Measurements from ENCODE around the gene ARHGEF7. TPM values are rescaled to one million over a fixed set of nuclear protein-coding genes. Genes with fewer than 3 reads are reported as not detected.

Gene ARHGEF7
- total RNA-seq, 1 donor from 2014 or later: 73.7 TPM

- Mint-ChIP-seq H3K4me3 (no peak overlapping the region), H3K9me3 (no peaks in the 10 kb centered on the region), H3K4me1 (ENCODE audit: low read depth) (peaks cover 10% of the 10 kb centered on the region), H3K27me3 (ENCODE audit: insufficient read depth) (peaks cover 77% of the 10 kb centered on the region), H3K36me3 (ENCODE audit: low read depth) (peaks cover 5% of the 10 kb centered on the region), H3K27ac (no peak overlapping the region)
- intact Hi-C loops (cut with micrococcal nuclease): no loop called here
- DNase-seq (ENCODE audit: low spot score): no peak
These were observed 1.7 kb downstream of the ARHGEF7 start for GRCh38 chr13:111116856-111117255.

- Mint-ChIP-seq H3K36me3 (ENCODE audit: low read depth) (peaks cover 5% of the 10 kb centered on the region), H3K4me1 (ENCODE audit: low read depth) (peaks cover 10% of the 10 kb centered on the region), H3K9me3 (no peaks in the 10 kb centered on the region), H3K27ac (no peak overlapping the region), H3K4me3 (no peak overlapping the region), H3K27me3 (ENCODE audit: insufficient read depth) (peaks cover 75% of the 10 kb centered on the region)
- no peak for DNase-seq (ENCODE audit: low spot score)
- intact Hi-C loops (cut with micrococcal nuclease): no loop called here
These were observed 2.2 kb downstream of the ARHGEF7 start for GRCh38 chr13:111117289-111117688.

GRCh38 chr13:111117961-111118360 lies 2.9 kb downstream of the ARHGEF7 start:
- H3K27ac Mint-ChIP-seq: no peak overlapping the region
- DNase-seq (ENCODE audit: low spot score): no peak
- no peak overlapping the region for H3K4me3 Mint-ChIP-seq
- H3K9me3 Mint-ChIP-seq: no peaks in the 10 kb centered on the region
- intact Hi-C loops (cut with micrococcal nuclease): no loop called here
- H3K4me1 Mint-ChIP-seq (ENCODE audit: low read depth): peaks cover 10% of the 10 kb centered on the region
- peaks cover 69% of the 10 kb centered on the region for H3K27me3 Mint-ChIP-seq (ENCODE audit: insufficient read depth)
- peaks cover 5% of the 10 kb centered on the region for H3K36me3 Mint-ChIP-seq (ENCODE audit: low read depth)

- Mint-ChIP-seq H3K27ac (no peak overlapping the region), H3K27me3 (ENCODE audit: insufficient read depth) (peaks cover 58% of the 10 kb centered on the region), H3K36me3 (ENCODE audit: low read depth) (peaks cover 5% of the 10 kb centered on the region), H3K9me3 (no peaks in the 10 kb centered on the region), H3K4me1 (ENCODE audit: low read depth) (peaks cover 8% of the 10 kb centered on the region), H3K4me3 (no peak overlapping the region)
- DNase-seq (ENCODE audit: low spot score): no peak
- intact Hi-C loops (cut with micrococcal nuclease): no loop called here
These were observed 3.9 kb downstream of the ARHGEF7 start for GRCh38 chr13:111118898-111119607.

GRCh38 chr13:111119966-111120365 lies 4.9 kb downstream of the ARHGEF7 start:
- intact Hi-C loops (cut with micrococcal nuclease): no loop called here
- no peak overlapping the region for H3K4me3 Mint-ChIP-seq
- no peak for DNase-seq (ENCODE audit: low spot score)
- no peaks in the 10 kb centered on the region for H3K9me3 Mint-ChIP-seq
- H3K27ac Mint-ChIP-seq: no peak overlapping the region
- no peaks in the 10 kb centered on the region for H3K4me1 Mint-ChIP-seq (ENCODE audit: low read depth)
- H3K27me3 Mint-ChIP-seq (ENCODE audit: insufficient read depth): peaks cover 51% of the 10 kb centered on the region
- peaks cover 3% of the 10 kb centered on the region for H3K36me3 Mint-ChIP-seq (ENCODE audit: low read depth)

- Mint-ChIP-seq H3K27me3 (ENCODE audit: insufficient read depth) (peaks cover 55% of the 10 kb centered on the region), H3K27ac (no peak overlapping the region), H3K4me1 (ENCODE audit: low read depth) (no peaks in the 10 kb centered on the region), H3K36me3 (ENCODE audit: low read depth) (peaks cover 3% of the 10 kb centered on the region), H3K9me3 (no peaks in the 10 kb centered on the region), H3K4me3 (no peak overlapping the region)
- intact Hi-C loops (cut with micrococcal nuclease): no loop called here
- DNase-seq (ENCODE audit: low spot score): no peak
These were observed 5.3 kb downstream of the ARHGEF7 start for GRCh38 chr13:111120422-111120821.

GRCh38 chr13:111120913-111121312 lies 5.8 kb downstream of the ARHGEF7 start:
- Mint-ChIP-seq H3K4me1 (ENCODE audit: low read depth) (no peaks in the 10 kb centered on the region), H3K36me3 (ENCODE audit: low read depth) (peaks cover 3% of the 10 kb centered on the region), H3K27me3 (ENCODE audit: insufficient read depth) (peaks cover 57% of the 10 kb centered on the region), H3K9me3 (no peaks in the 10 kb centered on the region), H3K27ac (no peak overlapping the region), H3K4me3 (no peak overlapping the region)
- intact Hi-C loops (cut with micrococcal nuclease): no loop called here
- DNase-seq (ENCODE audit: low spot score): no peak

- Mint-ChIP-seq H3K4me1 (ENCODE audit: low read depth) (no peaks in the 10 kb centered on the region), H3K27ac (no peak overlapping the region), H3K4me3 (no peak overlapping the region), H3K9me3 (no peaks in the 10 kb centered on the region), H3K36me3 (ENCODE audit: low read depth) (no peaks in the 10 kb centered on the region), H3K27me3 (ENCODE audit: insufficient read depth) (peaks cover 56% of the 10 kb centered on the region)
- no peak for DNase-seq (ENCODE audit: low spot score)
- intact Hi-C loops (cut with micrococcal nuclease): no loop called here
These were observed 6.4 kb downstream of the ARHGEF7 start for GRCh38 chr13:111121506-111121905.

GRCh38 chr13:111122056-111122455 lies 6.9 kb downstream of the ARHGEF7 start:
- H3K9me3 Mint-ChIP-seq: no peaks in the 10 kb centered on the region
- no peaks in the 10 kb centered on the region for H3K36me3 Mint-ChIP-seq (ENCODE audit: low read depth)
- H3K4me3 Mint-ChIP-seq: no peak overlapping the region
- peaks cover 50% of the 10 kb centered on the region for H3K27me3 Mint-ChIP-seq (ENCODE audit: insufficient read depth)
- intact Hi-C loops (cut with micrococcal nuclease): no loop called here
- no peaks in the 10 kb centered on the region for H3K4me1 Mint-ChIP-seq (ENCODE audit: low read depth)
- H3K27ac Mint-ChIP-seq: no peak overlapping the region
- no peak for DNase-seq (ENCODE audit: low spot score)

GRCh38 chr13:111122631-111123030 lies 7.5 kb downstream of the ARHGEF7 start:
- Mint-ChIP-seq H3K4me1 (ENCODE audit: low read depth) (no peaks in the 10 kb centered on the region), H3K4me3 (no peak overlapping the region), H3K9me3 (no peaks in the 10 kb centered on the region), H3K36me3 (ENCODE audit: low read depth) (no peaks in the 10 kb centered on the region), H3K27ac (no peak overlapping the region), H3K27me3 (ENCODE audit: insufficient read depth) (peaks cover 45% of the 10 kb centered on the region)
- intact Hi-C loops (cut with micrococcal nuclease): no loop called here
- DNase-seq (ENCODE audit: low spot score): no peak

- no peaks in the 10 kb centered on the region for H3K4me1 Mint-ChIP-seq (ENCODE audit: low read depth)
- no peaks in the 10 kb centered on the region for H3K9me3 Mint-ChIP-seq
- H3K4me3 Mint-ChIP-seq: no peak overlapping the region
- no peaks in the 10 kb centered on the region for H3K36me3 Mint-ChIP-seq (ENCODE audit: low read depth)
- no peak for DNase-seq (ENCODE audit: low spot score)
- H3K27me3 Mint-ChIP-seq (ENCODE audit: insufficient read depth): peaks cover 43% of the 10 kb centered on the region
- no peak overlapping the region for H3K27ac Mint-ChIP-seq
- intact Hi-C loops (cut with micrococcal nuclease): no loop called here
These were observed 8.1 kb downstream of the ARHGEF7 start for GRCh38 chr13:111123221-111123620.

- Mint-ChIP-seq H3K27ac (no peak overlapping the region), H3K36me3 (ENCODE audit: low read depth) (no peaks in the 10 kb centered on the region)
These were observed 8.5 kb downstream of the ARHGEF7 start for GRCh38 chr13:111123649-111124048.

GRCh38 chr13:111126509-111126908 lies 11.4 kb downstream of the ARHGEF7 start:
- H3K4me3 Mint-ChIP-seq: no peak overlapping the region
- no peaks in the 10 kb centered on the region for H3K4me1 Mint-ChIP-seq (ENCODE audit: low read depth)
- H3K27me3 Mint-ChIP-seq (ENCODE audit: insufficient read depth): peaks cover 32% of the 10 kb centered on the region
- no peak overlapping the region for H3K27ac Mint-ChIP-seq
- intact Hi-C loops (cut with micrococcal nuclease): no loop called here
- no peaks in the 10 kb centered on the region for H3K36me3 Mint-ChIP-seq (ENCODE audit: low read depth)
- DNase-seq (ENCODE audit: low spot score): no peak
- H3K9me3 Mint-ChIP-seq: no peaks in the 10 kb centered on the region

More at GRCh38 chr13:111123649-111124048, 8.5 kb downstream of the ARHGEF7 start:
- Mint-ChIP-seq H3K4me3 (no peak overlapping the region), H3K27me3 (ENCODE audit: insufficient read depth) (peaks cover 41% of the 10 kb centered on the region), H3K9me3 (no peaks in the 10 kb centered on the region), H3K4me1 (ENCODE audit: low read depth) (no peaks in the 10 kb centered on the region)
- DNase-seq (ENCODE audit: low spot score): no peak
- intact Hi-C loops (cut with micrococcal nuclease): no loop called here

Data from activated T-helper 1 cell treated with anti-CD3 and anti-CD28 coated beads, Interleukin-12 subunit alpha, Interleukin-12 subunit beta, Interleukin-2, Interleukin-4 antibody, amounts not matched to agents 30 ng/mL and 10 ng/mL and 1 ng/mL, durations not matched to agents 14 hours and 24 hours and 36 hours (primary cell).